Measurements from ENCODE around the gene STC2.

GRCh38 chr5:173330338-173331206 is 2.4 kb upstream of the STC2 start:
- TF ChIP-seq CTCF (conservative IDR thresholded peaks at IDR 0.05; ENCODE audit: low read depth, low read length) (no peak), POLR2A (IDR thresholded peaks at IDR 0.05; ENCODE audit: low read depth, low read length) (no peak), SMC3 (IDR thresholded peaks at IDR 0.05; ENCODE audit: low read depth, low read length) (no peak), MXI1 (IDR thresholded peaks at IDR 0.05; ENCODE audit: borderline replicate concordance, low read depth, low read length) (no peak), RFX5 (IDR thresholded peaks at IDR 0.05; ENCODE audit: low read depth, low read length) (no peak), RAD21 (IDR thresholded peaks at IDR 0.05; ENCODE audit: low read length) (no peak), CEBPB (IDR thresholded peaks at IDR 0.05; ENCODE audit: low read depth, low read length) (no peak), USF2 (IDR thresholded peaks at IDR 0.05; ENCODE audit: low read depth, low read length) (no peak), ELK1 (IDR thresholded peaks at IDR 0.05; ENCODE audit: borderline replicate concordance, low read depth, low read length) (no peak), MAFK (IDR thresholded peaks at IDR 0.05; ENCODE audit: low read depth, low read length) (no peak), RCOR1 (IDR thresholded peaks at IDR 0.05; ENCODE audit: insufficient replicate concordance, low read length) (no peak), NFE2L2 (IDR thresholded peaks at IDR 0.05; ENCODE audit: low read depth, low read length) (no peak), BHLHE40 (IDR thresholded peaks at IDR 0.05; ENCODE audit: low read depth, low read length) (no peak)

Data from IMR-90 (cell line).